ENCODE results near the gene FASTKD1. TPM values are rescaled to one million over a fixed set of nuclear protein-coding genes. Genes with fewer than 3 reads are reported as not detected.

FASTKD1 gene
- total and polyA plus RNA-seq, 10 of the 15 experiments (the other 5 are each of a cell fraction or from before 2014, with no cell fraction given) = 45.6 to 76.1 (median 63.4) TPM

DNA sequence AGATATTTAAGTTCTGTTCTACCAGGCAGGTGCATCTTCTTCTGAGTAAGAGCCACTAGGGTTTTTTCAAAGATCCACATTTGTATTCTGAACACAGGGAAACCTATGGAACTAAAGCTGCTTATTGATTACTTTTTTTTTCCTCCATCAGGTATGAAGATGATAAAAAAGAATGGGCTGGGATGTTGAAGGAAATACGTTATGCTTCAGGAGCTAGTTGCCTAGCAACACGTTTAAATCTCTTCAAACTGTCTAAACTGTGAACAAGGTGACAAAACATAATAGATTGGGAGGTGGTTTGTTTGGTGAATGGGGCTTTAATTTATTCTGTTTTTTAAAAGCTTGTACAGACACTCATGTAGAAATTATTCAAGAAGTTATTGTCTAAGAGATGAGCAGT is 48.2 kb downstream of the FASTKD1 start:
- no peak overlapping the region for H3K4me3 ChIP-seq
- WGBS (ENCODE audit: insufficient coverage, insufficient replicate concordance, low lambda C conversion rate, missing lambda C conversion rate) = 97% methylated on average over 2 of the region's 2 CpGs
- H3K27me3 ChIP-seq (replicated peaks in 1 of 2; ENCODE audit: control insufficient read depth in 2 of 2, insufficient read depth in 2 of 2, low read length in 1 of 2) = no peaks in the 10 kb centered on the region
- intact Hi-C loops (cut with micrococcal nuclease; ENCODE audit: unreplicated experiment) (loop anchor here (10.0 kb wide), 1 partner anchor 269 kb away; the partner anchor contains the start of gene SSB), in situ Hi-C loops (cut with MboI) (no loop called here)
- ChIA-PET POLR2A (interaction anchor here (0.6 kb wide), 1 partner anchor 74 kb away, joined by 3 read pairs; no protein-coding TSS in a partner anchor), RAD21 (ENCODE audit: unreplicated experiment) (no interaction called here), SMC1A (ENCODE audit: uncharacterized antibody, unreplicated experiment) (no interaction called here), CTCF (interaction anchor here (1.3 kb wide), 1 partner anchor 40 kb away, joined by 3 read pairs; no protein-coding TSS in a partner anchor)
- TF ChIP-seq NBN (IDR thresholded peaks at IDR 0.05) (no peak), SMC3 (IDR thresholded peaks at IDR 0.05; ENCODE audit: borderline replicate concordance, low read length) (no peak), BCL3 (IDR thresholded peaks at IDR 0.05; ENCODE audit: borderline replicate concordance, insufficient read depth, low read depth, low read length, poor library complexity, severe bottlenecking) (no peak), TBL1XR1 (IDR thresholded peaks at IDR 0.05; ENCODE audit: low read depth, low read length) (no peak), RBBP5 (conservative IDR thresholded peaks at IDR 0.05) (no peak), YBX1 (IDR thresholded peaks at IDR 0.05) (no peak), POLR2AphosphoS5 (IDR thresholded peaks at IDR 0.05; ENCODE audit: low read length) (no peak), EED (IDR thresholded peaks at IDR 0.05; ENCODE audit: low read depth) (no peak), CBX3 (IDR thresholded peaks at IDR 0.05; ENCODE audit: borderline replicate concordance, low read depth) (no peak), USF2 (IDR thresholded peaks at IDR 0.05; ENCODE audit: borderline replicate concordance, low read depth, low read length) (no peak), MLLT1 (IDR thresholded peaks at IDR 0.05) (no peak), MYB (IDR thresholded peaks at IDR 0.05; ENCODE audit: borderline replicate concordance, low read depth, low read length) (no peak), STAT1 (conservative IDR thresholded peaks at IDR 0.05) (no peak)
- TF ChIP-seq, protein P1, sequence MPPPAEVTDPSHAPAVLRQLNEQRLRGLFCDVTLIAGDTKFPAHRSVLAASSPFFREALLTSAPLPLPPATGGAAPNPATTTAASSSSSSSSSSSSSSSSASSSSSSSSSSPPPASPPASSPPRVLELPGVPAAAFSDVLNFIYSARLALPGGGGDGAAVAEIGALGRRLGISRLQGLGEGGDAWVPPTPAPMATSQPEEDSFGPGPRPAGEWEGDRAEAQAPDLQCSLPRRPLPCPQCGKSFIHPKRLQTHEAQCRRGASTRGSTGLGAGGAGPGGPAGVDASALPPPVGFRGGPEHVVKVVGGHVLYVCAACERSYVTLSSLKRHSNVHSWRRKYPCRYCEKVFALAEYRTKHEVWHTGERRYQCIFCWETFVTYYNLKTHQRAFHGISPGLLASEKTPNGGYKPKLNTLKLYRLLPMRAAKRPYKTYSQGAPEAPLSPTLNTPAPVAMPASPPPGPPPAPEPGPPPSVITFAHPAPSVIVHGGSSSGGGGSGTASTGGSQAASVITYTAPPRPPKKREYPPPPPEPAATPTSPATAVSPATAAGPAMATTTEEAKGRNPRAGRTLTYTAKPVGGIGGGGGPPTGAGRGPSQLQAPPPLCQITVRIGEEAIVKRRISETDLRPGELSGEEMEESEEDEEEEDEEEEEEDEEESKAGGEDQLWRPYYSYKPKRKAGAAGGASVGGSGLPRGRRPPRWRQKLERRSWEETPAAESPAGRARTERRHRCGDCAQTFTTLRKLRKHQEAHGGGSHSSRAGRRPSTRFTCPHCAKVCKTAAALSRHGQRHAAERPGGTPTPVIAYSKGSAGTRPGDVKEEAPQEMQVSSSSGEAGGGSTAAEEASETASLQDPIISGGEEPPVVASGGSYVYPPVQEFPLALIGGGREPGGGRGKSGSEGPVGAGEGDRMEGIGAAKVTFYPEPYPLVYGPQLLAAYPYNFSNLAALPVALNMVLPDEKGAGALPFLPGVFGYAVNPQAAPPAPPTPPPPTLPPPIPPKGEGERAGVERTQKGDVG (CRISPR knock-in tag; IDR thresholded peaks at IDR 0.05) = no peak
- no peak overlapping the region for H3K9ac ChIP-seq (ENCODE audit: control insufficient read depth, insufficient read depth, low read length)
- no peaks in the 10 kb centered on the region for H3K79me2 ChIP-seq (ENCODE audit: control insufficient read depth, insufficient read depth, low read length)
- H3K36me3 ChIP-seq (ENCODE audit: control insufficient read depth in 2 of 2, insufficient read depth in 2 of 2, low read length in 1 of 2) = peaks cover 0 to 20% of the 10 kb centered on the region in 2 experiments; a peak in 2 of 4 replicates
- no peak overlapping the region for H3K4me2 ChIP-seq (ENCODE audit: control insufficient read depth, insufficient read depth)
- H3K27ac ChIP-seq (ENCODE audit: control insufficient read depth, insufficient read depth) = no peak overlapping the region
- FAIRE-seq = no peak
- no peaks in the 10 kb centered on the region for H4K20me1 ChIP-seq (ENCODE audit: control insufficient read depth, insufficient read depth)
- no peaks in the 10 kb centered on the region for H3K4me1 ChIP-seq (ENCODE audit: control insufficient read depth, insufficient read depth, low read length)
- ATAC-seq = no peak
- DNase-seq (ENCODE audit: low read depth, low spot score) = no peak
- no TSS peak for BruUV-seq (replicated peaks)
- H2AFZ ChIP-seq (ENCODE audit: control insufficient read depth, low read depth, low read length) = no peak overlapping the region
- no peaks in the 10 kb centered on the region for H3K9me3 ChIP-seq (replicated peaks; ENCODE audit: control insufficient read depth, insufficient read depth, low read length)

Measured in GM12878 (cell line).